Activated CD4-positive, alpha-beta T cell treated with anti-CD3 and anti-CD28 coated beads for 36 hours (primary cell): ENCODE results near the gene WDFY2. TPM values are rescaled to one million over a fixed set of nuclear protein-coding genes. Genes with fewer than 3 reads are reported as not detected.

Experiments used
- ATAC-seq: fragments of 200-7000 bp; cut with Tn5 transposase; one replicate; pipeline ENCODE4 v1.10.0; 2021; ENCODE audit warnings: mild to moderate bottlenecking, moderate library complexity
- CTCF ChIA-PET: fragments of 350-600 bp; sonication (Branson Sonifier 250); formaldehyde crosslinking; loops from one replicate; lab custom pipeline; 2021; ENCODE audit warnings: antibody characterized with exemption; lab: Charles Lee
- POLR2A ChIA-PET: fragments of 350-600 bp; sonication (Branson Sonifier 250); formaldehyde crosslinking; loops from one replicate; lab custom pipeline; 2021; ENCODE audit warnings: antibody characterized with exemption, inconsistent platforms; lab: Charles Lee
- DNase-seq: peaks from one replicate; pipeline ENCODE4 v3.0.0-alpha.2; 2020
- H3K27ac Mint-ChIP-seq: one replicate; pipeline ENCODE4 v1.8.0; 2021; ENCODE audit warnings: mixed read lengths
- H3K27me3 Mint-ChIP-seq: one replicate; pipeline ENCODE4 v1.8.0; 2021; ENCODE audit warnings: mixed read lengths
- H3K36me3 Mint-ChIP-seq: one replicate; pipeline ENCODE4 v1.8.0; 2021; ENCODE audit warnings: low read depth, mixed read lengths
- H3K4me1 Mint-ChIP-seq: one replicate; pipeline ENCODE4 v1.8.0; 2021; ENCODE audit warnings: mixed read lengths
- H3K4me3 Mint-ChIP-seq: one replicate; pipeline ENCODE4 v1.8.0; 2021; ENCODE audit warnings: mild to moderate bottlenecking, moderate library complexity, mixed read lengths
- H3K9me3 Mint-ChIP-seq: one replicate; pipeline ENCODE4 v1.8.0; 2021; ENCODE audit warnings: low read depth, mixed read lengths
- intact Hi-C, 2 experiments: fragments of 100-400 bp; cut with DNase I in 1 of 2; cut with micrococcal nuclease in 1 of 2; formaldehyde crosslinking; loops; one replicate each; pipeline versions ENCODE4 v1.14.2 to v1.15.1; 2022 to 2024; cut with DNase I, micrococcal nuclease
- total RNA-seq, 2 experiments: library from RNA; stranded (reverse); gene quantifications; one replicate each; pipeline ENCODE4 v1.2.3, GENCODE V29; 2021

Gene WDFY2
- total RNA-seq, 2 experiments from 2014 or later = 7.4 to 9.5 TPM

GRCh38 chr13:51603716-51604115 is 19.5 kb downstream of the WDFY2 start:
- CTCF ChIA-PET = interaction anchor here (1.5 kb wide), 1 partner anchor 17 kb away, joined by 4 read pairs; no protein-coding TSS in a partner anchor
- POLR2A ChIA-PET = no interaction called here

GRCh38 chr13:51605698-51606097 is 21.4 kb downstream of the WDFY2 start:
- Mint-ChIP-seq H3K36me3 (peaks cover 4% of the 10 kb centered on the region), H3K4me1 (peaks cover 2% of the 10 kb centered on the region), H3K27me3 (no peaks in the 10 kb centered on the region), H3K9me3 (no peaks in the 10 kb centered on the region), H3K27ac (no peak overlapping the region), H3K4me3 (no peak overlapping the region)
- POLR2A ChIA-PET = interaction anchor here (0.5 to 0.6 kb wide), 2 partner anchors 249 to 363 kb away, joined by 3 to 8 read pairs; no protein-coding TSS in a partner anchor
- DNase-seq (no peak), ATAC-seq (no peak)
- CTCF ChIA-PET = interaction anchor here (1.0 kb wide), 1 partner anchor 192 kb away, joined by 4 read pairs; no protein-coding TSS in a partner anchor
- intact Hi-C loops = no loop called here

More at GRCh38 chr13:51603716-51604115, 19.5 kb downstream of the WDFY2 start:
- intact Hi-C loops = no loop called here
- Mint-ChIP-seq H3K36me3 (peaks cover 4% of the 10 kb centered on the region), H3K27ac (no peak overlapping the region), H3K4me3 (no peak overlapping the region), H3K4me1 (peaks cover 5% of the 10 kb centered on the region), H3K9me3 (no peaks in the 10 kb centered on the region), H3K27me3 (no peaks in the 10 kb centered on the region)
- no peak for ATAC-seq
- no peak for DNase-seq

- ATAC-seq (no peak), DNase-seq (no peak)
- H3K36me3 Mint-ChIP-seq = peaks cover 4% of the 10 kb centered on the region
- no peak overlapping the region for H3K27ac Mint-ChIP-seq
- H3K4me1 Mint-ChIP-seq = peaks cover 2% of the 10 kb centered on the region
- POLR2A ChIA-PET = interaction anchor here (0.7 kb wide), 1 partner anchor 87 kb away, joined by 5 read pairs; no protein-coding TSS in a partner anchor
- intact Hi-C loops = no loop called here
- H3K27me3 Mint-ChIP-seq = no peaks in the 10 kb centered on the region
- no peaks in the 10 kb centered on the region for H3K9me3 Mint-ChIP-seq
- CTCF ChIA-PET = no interaction called here
- H3K4me3 Mint-ChIP-seq = no peak overlapping the region
Measured at GRCh38 chr13:51607165-51607564, 22.9 kb downstream of the WDFY2 start.

GRCh38 chr13:51608857-51609406 is 24.7 kb downstream of the WDFY2 start:
- ChIA-PET CTCF (interaction anchor here (0.6 kb wide), 1 partner anchor 9 kb away, joined by 4 read pairs; no protein-coding TSS in a partner anchor), POLR2A (no interaction called here)
- Mint-ChIP-seq H3K27me3 (no peaks in the 10 kb centered on the region), H3K4me1 (peaks cover 6% of the 10 kb centered on the region), H3K9me3 (no peaks in the 10 kb centered on the region), H3K36me3 (peaks cover 2% of the 10 kb centered on the region), H3K27ac (no peak overlapping the region), H3K4me3 (no peak overlapping the region)
- ATAC-seq = no peak
- DNase-seq = no peak
- intact Hi-C loops = no loop called here

GRCh38 chr13:51612867-51613266 is 28.6 kb downstream of the WDFY2 start:
- ATAC-seq (no peak), DNase-seq (no peak)
- intact Hi-C loops = no loop called here
- no peaks in the 10 kb centered on the region for H3K27me3 Mint-ChIP-seq
- H3K27ac Mint-ChIP-seq = peak overlapping the region; percentile 23
- peaks cover 17% of the 10 kb centered on the region for H3K4me1 Mint-ChIP-seq
- POLR2A ChIA-PET = interaction anchor here (2.8 kb wide), 1 partner anchor 159 kb away, joined by 21 read pairs; the partner anchor contains the start of gene INTS6
- no peaks in the 10 kb centered on the region for H3K9me3 Mint-ChIP-seq
- H3K36me3 Mint-ChIP-seq = peaks cover 2% of the 10 kb centered on the region
- CTCF ChIA-PET = interaction anchor here (0.9 to 1.5 kb wide), 3 partner anchors 9 to 189 kb away, joined by 3 read pairs; no protein-coding TSS in a partner anchor
- H3K4me3 Mint-ChIP-seq = no peak overlapping the region

GRCh38 chr13:51613535-51613934 is 29.3 kb downstream of the WDFY2 start:
- Mint-ChIP-seq H3K27me3 (no peaks in the 10 kb centered on the region), H3K4me1 (peaks cover 18% of the 10 kb centered on the region), H3K4me3 (peak overlapping the region; percentile 6), H3K9me3 (no peaks in the 10 kb centered on the region), H3K36me3 (peaks cover 2% of the 10 kb centered on the region), H3K27ac (peak overlapping the region; percentile 91)
- CTCF ChIA-PET = interaction anchor here (0.9 to 1.5 kb wide), 4 partner anchors 8 to 189 kb away, joined by 3 to 4 read pairs (median 3); no protein-coding TSS in a partner anchor
- intact Hi-C loops = no loop called here
- ATAC-seq (no peak), DNase-seq (no peak)
- POLR2A ChIA-PET = interaction anchor here (0.6 to 2.8 kb wide), 3 partner anchors 28 to 193 kb away, joined by 4 to 21 read pairs (median 8); partner anchors contain the start of gene INTS6

GRCh38 chr13:51614350-51614786 is 30.1 kb downstream of the WDFY2 start:
- ChIA-PET POLR2A (interaction anchor here (0.6 to 2.8 kb wide), 5 partner anchors 29 to 1497 kb away, joined by 3 to 21 read pairs (median 7); partner anchors contain the start of gene INTS6), CTCF (interaction anchor here (0.7 to 1.9 kb wide), 7 partner anchors 19 to 184 kb away, joined by 3 to 7 read pairs (median 3); no protein-coding TSS in a partner anchor)
- Mint-ChIP-seq H3K9me3 (no peaks in the 10 kb centered on the region), H3K27me3 (no peaks in the 10 kb centered on the region), H3K36me3 (peaks cover 2% of the 10 kb centered on the region), H3K4me3 (peak overlapping the region; percentile 73), H3K4me1 (peaks cover 23% of the 10 kb centered on the region), H3K27ac (peak overlapping the region; percentile 91)
- ATAC-seq = peak; percentile 95
- DNase-seq = peak; percentile 77
- intact Hi-C loops = loop anchor here (1.0 kb wide), 3 partner anchors 30 to 161 kb away; partner anchors contain the start of genes WDFY2 (in 2 of the 2) and INTS6 (in 1 of the 2)

- no peaks in the 10 kb centered on the region for H3K27me3 Mint-ChIP-seq
- H3K27ac Mint-ChIP-seq = no peak overlapping the region
- no peaks in the 10 kb centered on the region for H3K9me3 Mint-ChIP-seq
- H3K4me1 Mint-ChIP-seq = peaks cover 43% of the 10 kb centered on the region
- POLR2A ChIA-PET = interaction anchor here (1.6 to 1.8 kb wide), 2 partner anchors 26 to 166 kb away, joined by 3 to 8 read pairs; partner anchors contain the start of gene INTS6
- ATAC-seq (no peak), DNase-seq (no peak)
- H3K36me3 Mint-ChIP-seq = peaks cover 2% of the 10 kb centered on the region
- intact Hi-C loops = no loop called here
- CTCF ChIA-PET = no interaction called here
- no peak overlapping the region for H3K4me3 Mint-ChIP-seq
Measured at GRCh38 chr13:51618626-51619025, 34.4 kb downstream of the WDFY2 start.

- intact Hi-C loops = no loop called here
- CTCF ChIA-PET = interaction anchor here (0.6 to 0.9 kb wide), 5 partner anchors 24 to 220 kb away, joined by 3 to 6 read pairs (median 3); no protein-coding TSS in a partner anchor
Measured at GRCh38 chr13:51619614-51620013, 35.4 kb downstream of the WDFY2 start.

GRCh38 chr13:51620165-51620983 is 36.1 kb downstream of the WDFY2 start:
- Mint-ChIP-seq H3K27me3 (no peaks in the 10 kb centered on the region), H3K4me3 (no peak overlapping the region), H3K36me3 (peaks cover 2% of the 10 kb centered on the region), H3K4me1 (peaks cover 45% of the 10 kb centered on the region), H3K9me3 (no peaks in the 10 kb centered on the region), H3K27ac (peak overlapping the region; percentile 71)
- intact Hi-C loops = no loop called here
- CTCF ChIA-PET = interaction anchor here (0.8 kb wide), 2 partner anchors 24 to 144 kb away, joined by 3 to 4 read pairs; no protein-coding TSS in a partner anchor
- no peak for DNase-seq
- POLR2A ChIA-PET = interaction anchor here (0.6 to 1.8 kb wide), 4 partner anchors 15 to 181 kb away, joined by 3 to 8 read pairs (median 4); partner anchors contain the start of gene INTS6
- no peak for ATAC-seq

More at GRCh38 chr13:51619614-51620013, 35.4 kb downstream of the WDFY2 start:
- Mint-ChIP-seq H3K27ac (no peak overlapping the region), H3K27me3 (no peaks in the 10 kb centered on the region), H3K4me3 (no peak overlapping the region), H3K9me3 (no peaks in the 10 kb centered on the region), H3K36me3 (peaks cover 2% of the 10 kb centered on the region), H3K4me1 (peaks cover 46% of the 10 kb centered on the region)
- DNase-seq (peak; percentile 50), ATAC-seq (peak; percentile 86)
- POLR2A ChIA-PET = interaction anchor here (0.6 to 1.8 kb wide), 7 partner anchors 16 to 182 kb away, joined by 3 to 8 read pairs (median 5); partner anchors contain the start of gene INTS6
